ENCODE data around the gene MSRB3.
"Not testable (repeated sequence)": the region's sequence is repeated elsewhere in the genome, so short reads cannot be mapped to it uniquely, and the experiment has no call there.

The MSRB3 gene

GRCh38 chr12:65278576-65279368, at the start of gene MSRB3:
Gene MSRB3 (plus strand): TSS chr12:65278683. CDS start chr12:65308580, 29,897 bp downstream.
- DNase-seq (ENCODE audit: low spot score), result no peak

- DNase-seq (ENCODE audit: low spot score), result no peak
Measured at GRCh38 chr12:65229441-65229840, 49.0 kb upstream of the MSRB3 start.

GRCh38 chr12:65232476-65233077, 45.9 kb upstream of the MSRB3 start:
- peak; percentile 59 for DNase-seq (ENCODE audit: low spot score)

- no peak for DNase-seq (ENCODE audit: low spot score)
Measured at GRCh38 chr12:65237153-65237552, 41.3 kb upstream of the MSRB3 start.

GRCh38 chr12:65238609-65239008, 39.9 kb upstream of the MSRB3 start:
- no peak for DNase-seq (ENCODE audit: low spot score)

- DNase-seq (ENCODE audit: low spot score), result no peak
Measured at GRCh38 chr12:65248656-65249633, 29.5 kb upstream of the MSRB3 start.

DNA sequence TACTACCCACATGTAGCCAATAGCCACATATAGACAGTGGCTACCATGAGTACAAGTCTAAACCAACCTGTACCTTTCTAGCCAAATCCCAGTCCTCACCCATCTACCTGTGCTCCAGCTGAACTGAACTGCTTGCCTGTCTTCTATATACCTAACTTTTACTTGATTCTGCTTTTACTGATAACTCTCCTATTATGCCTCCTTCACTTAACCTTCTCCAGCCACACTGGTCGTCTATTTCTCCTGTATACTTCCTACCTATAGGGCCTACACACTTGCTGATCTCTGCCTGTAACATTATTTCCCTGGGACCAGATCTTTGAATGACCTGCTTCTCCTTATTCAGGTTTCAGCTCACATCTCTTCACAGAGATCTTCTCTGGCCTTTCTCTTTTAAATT, 26.0 kb upstream of the MSRB3 start:
- no peak for DNase-seq (ENCODE audit: low spot score)

GRCh38 chr12:65257986-65258385, 20.5 kb upstream of the MSRB3 start:
- DNase-seq (ENCODE audit: low spot score), result no peak

DNA sequence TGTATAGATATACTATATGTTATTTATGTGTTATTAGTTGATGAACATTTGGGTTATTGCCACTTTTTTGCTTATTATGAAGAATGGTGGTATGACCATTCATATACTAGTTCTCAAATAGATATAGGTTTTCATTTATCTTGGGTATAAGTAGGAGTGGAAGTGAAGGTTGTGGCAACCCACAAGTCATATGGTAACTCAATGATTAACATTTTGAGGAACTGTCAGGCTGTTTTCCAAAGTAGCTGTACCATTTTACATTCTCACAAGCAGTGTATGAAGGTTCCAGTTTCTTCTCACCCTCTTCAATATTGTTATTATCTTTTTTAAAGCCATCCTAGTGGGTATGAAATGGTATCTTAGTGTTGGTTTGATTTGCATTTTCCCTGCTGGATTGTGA, 19.0 kb upstream of the MSRB3 start:
- DNase-seq (ENCODE audit: low spot score), result no peak

GRCh38 chr12:65263777-65264176, 14.7 kb upstream of the MSRB3 start:
- DNase-seq (ENCODE audit: low spot score), result no peak

GRCh38 chr12:65266408-65266807, 12.1 kb upstream of the MSRB3 start:
- no peak for DNase-seq (ENCODE audit: low spot score)

GRCh38 chr12:65269603-65270002, 8.9 kb upstream of the MSRB3 start:
- DNase-seq (ENCODE audit: low spot score), result no peak

DNA sequence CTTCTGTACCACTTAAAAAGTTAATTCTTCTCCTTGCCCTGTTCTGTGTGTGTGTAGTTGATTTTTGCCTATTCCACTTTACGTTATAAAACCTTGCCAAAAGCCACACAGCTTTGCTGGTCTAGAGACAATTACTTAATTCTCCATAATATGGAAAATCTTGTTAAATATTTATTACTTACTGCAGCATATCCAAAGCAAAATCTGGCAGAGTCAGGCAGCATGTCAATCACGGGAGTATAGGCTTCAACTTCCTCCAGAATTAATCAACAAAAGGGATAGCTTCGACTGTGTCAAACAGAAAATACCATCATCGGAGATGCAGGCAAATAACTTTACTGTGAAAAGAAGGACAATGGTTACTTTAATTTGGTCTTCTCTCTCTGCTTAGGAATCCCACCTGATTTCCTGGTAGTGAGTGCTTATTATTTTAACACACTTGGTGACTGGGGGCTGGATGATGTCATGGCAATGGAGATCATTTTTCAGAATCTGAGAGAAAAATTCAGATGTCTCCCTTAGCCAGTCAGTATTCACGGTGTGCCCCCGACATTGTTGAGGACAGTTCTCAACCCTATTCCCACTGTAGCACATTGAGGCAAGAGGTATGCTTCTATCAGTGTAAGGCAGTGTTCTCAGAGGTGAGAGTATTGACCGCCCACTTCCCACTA, 3.7 kb upstream of the MSRB3 start:
- DNase-seq (ENCODE audit: low spot score), result no peak

DNA sequence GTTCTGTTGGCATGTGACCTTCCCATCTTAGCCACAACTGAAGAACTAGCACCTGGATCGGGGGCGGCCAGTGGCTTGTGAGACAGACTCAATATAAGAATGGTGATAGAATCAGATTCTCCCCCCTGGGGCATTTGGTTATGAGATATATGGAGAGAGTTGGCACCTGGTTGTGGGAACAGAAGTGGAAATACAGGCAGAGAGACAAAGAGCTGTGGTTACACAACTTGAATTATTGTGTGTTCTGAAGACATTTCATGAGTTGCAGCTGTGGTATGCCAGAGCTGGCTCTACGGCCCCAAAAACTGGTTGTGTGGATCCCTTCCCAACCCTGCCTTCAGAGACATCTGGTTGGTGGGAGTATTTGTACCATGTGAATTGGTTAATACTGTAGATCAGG, 2.9 kb upstream of the MSRB3 start:
- DNase-seq (ENCODE audit: low spot score), result no peak

GRCh38 chr12:65276916-65277530, 1.5 kb upstream of the MSRB3 start:
- DNase-seq (ENCODE audit: low spot score), result no peak

DNA sequence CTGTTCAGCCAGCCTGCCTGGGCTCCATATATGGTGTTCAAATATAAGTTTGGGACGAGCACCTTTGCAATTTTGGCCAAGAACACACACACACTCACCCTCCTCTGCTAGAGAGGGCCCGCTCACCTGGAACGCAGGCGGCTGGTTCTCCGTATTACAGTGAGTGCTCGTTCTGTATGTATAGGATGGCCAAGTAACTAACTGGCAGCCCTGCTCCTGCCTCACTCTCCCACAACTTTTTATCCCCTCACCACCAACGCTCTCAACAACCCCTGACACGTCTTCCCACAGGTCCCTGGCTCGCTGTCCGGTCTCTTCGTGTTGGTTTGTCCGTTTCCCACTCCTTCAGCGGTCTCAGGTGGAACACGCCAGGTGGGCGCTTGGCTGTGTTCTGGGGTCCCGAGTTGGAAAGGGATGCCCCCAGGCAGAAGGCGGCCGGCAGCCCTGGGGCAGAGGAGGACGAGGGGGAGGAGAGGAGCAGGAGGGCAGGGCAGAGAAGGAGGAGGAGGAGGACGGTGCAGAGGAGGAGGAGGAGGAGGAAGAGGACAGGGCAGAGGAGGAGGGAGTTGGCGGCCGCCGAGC, 398 bp upstream of the MSRB3 start:
- DNase-seq (ENCODE audit: low spot score), result no peak

DNA sequence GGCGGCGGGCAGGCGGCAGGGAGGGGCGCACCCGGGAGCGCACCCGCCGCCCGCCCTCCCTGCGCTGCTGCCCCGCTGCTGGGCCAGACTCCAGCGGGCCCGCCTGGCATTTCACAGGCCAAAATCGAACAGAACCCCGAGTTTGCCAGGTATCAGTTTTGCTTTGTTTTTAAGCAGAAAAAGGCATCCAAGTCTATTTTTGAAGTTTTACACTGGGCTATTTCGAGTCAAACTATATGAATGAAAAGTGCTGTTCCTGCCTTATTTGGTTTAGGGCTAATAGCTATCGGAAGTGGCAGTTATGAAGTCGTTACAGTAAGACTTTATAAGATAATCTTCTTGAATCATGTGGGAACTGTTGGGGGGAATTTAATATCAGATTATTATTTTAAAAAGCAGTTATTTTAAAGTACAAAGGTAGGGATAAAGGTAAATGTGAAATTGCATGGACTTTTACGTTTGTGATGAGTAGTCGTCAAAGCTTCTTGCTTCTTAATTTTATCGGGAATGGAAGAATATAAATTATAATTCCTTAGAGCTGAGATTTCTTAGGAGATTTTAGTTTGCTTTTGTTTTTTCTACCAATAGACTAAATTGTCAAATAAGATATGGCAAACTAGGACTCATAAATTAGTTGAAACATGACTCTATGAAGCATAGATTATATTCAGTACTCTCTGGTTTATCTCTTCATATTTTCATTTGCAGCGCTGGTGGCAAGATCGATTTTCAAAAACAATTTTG, 1.1 kb downstream of the MSRB3 start:
- no peak for DNase-seq (ENCODE audit: low spot score)

- no peak for DNase-seq (ENCODE audit: low spot score)
Measured at GRCh38 chr12:65280306-65280705, 1.8 kb downstream of the MSRB3 start.

GRCh38 chr12:65282840-65283239, 4.4 kb downstream of the MSRB3 start:
- no peak for DNase-seq (ENCODE audit: low spot score)

DNA sequence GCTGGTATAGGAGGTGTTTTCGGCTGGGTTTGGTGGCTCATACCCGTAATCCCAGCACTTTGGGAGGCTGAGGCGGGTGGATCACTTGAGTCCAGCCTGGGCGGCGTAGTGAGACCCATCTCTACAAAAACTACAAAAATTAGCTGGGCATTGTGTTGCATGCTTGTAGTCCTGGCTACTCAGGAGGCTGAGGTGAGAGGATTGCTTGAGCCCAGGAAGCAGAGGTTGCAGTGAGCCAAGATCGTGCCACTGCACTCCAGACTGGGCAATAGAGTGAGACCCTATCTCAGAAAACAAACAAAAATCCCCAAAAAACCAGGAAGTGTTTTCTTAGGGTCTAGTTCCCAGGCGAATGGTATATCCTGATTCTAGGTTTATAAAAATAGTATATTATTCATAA, 7.0 kb downstream of the MSRB3 start:
- DNase-seq (ENCODE audit: low spot score), result not testable (repeated sequence)
